Loucy (cell line): ENCODE measurements around the gene DUSP11.
"Not testable (repeated sequence)": the region's sequence is repeated elsewhere in the genome, so short reads cannot be mapped to it uniquely, and the experiment has no call there.

ENCODE experiments used
- H2AFZ ChIP-seq: fragments of 200-600 bp; sonication (generic); 2 replicates; pipeline ENCODE4 v1.6.0; 2016; ENCODE audit warnings: antibody characterized with exemption, mild to moderate bottlenecking, low read length, moderate library complexity
- H3F3A ChIP-seq: fragments of 200-600 bp; 2 replicates; pipeline ENCODE4 v1.6.0; 2016; ENCODE audit warnings: antibody characterized with exemption, low read depth, mild to moderate bottlenecking
- H3K27me3 ChIP-seq: fragments of 200-600 bp; sonication (generic); 2 replicates; pipeline ENCODE4 v1.6.1; 2014; ENCODE audit warnings: low read length, mild to moderate bottlenecking; ENCODE audit not compliant: insufficient read depth, poor library complexity, severe bottlenecking
- H3K36me3 ChIP-seq: fragments of 200-600 bp; sonication (generic); 2 replicates; pipeline ENCODE4 v1.6.1; 2016; ENCODE audit warnings: low read length; ENCODE audit not compliant: insufficient read depth
- H3K4me1 ChIP-seq: fragments of 200-600 bp; sonication (generic); 2 replicates; pipeline ENCODE4 v1.5.1; 2014; ENCODE audit warnings: low read length, mild to moderate bottlenecking; ENCODE audit not compliant: insufficient read depth, poor library complexity, severe bottlenecking
- H3K4me2 ChIP-seq: fragments of 200-600 bp; sonication (generic); 2 replicates; pipeline ENCODE4 v1.6.0; 2014; ENCODE audit warnings: antibody characterized with exemption, low read length, low read depth, mild to moderate bottlenecking; ENCODE audit not compliant: poor library complexity, severe bottlenecking
- H3K4me3 ChIP-seq: fragments of 200-600 bp; sonication (generic); 2 replicates; pipeline ENCODE4 v1.5.1; 2014; ENCODE audit warnings: low read length, mild to moderate bottlenecking, mixed read lengths; ENCODE audit not compliant: poor library complexity, severe bottlenecking
- H3K79me2 ChIP-seq: fragments of 200-600 bp; sonication (generic); 2 replicates; pipeline ENCODE4 v1.6.1; 2014; ENCODE audit warnings: low read length; ENCODE audit not compliant: insufficient read depth
- H3K9ac ChIP-seq: fragments of 200-600 bp; sonication (generic); 2 replicates; pipeline ENCODE4 v1.6.0; 2014; ENCODE audit warnings: mild to moderate bottlenecking, low read depth, low read length, moderate library complexity; ENCODE audit not compliant: poor library complexity, severe bottlenecking
- H3K9me2 ChIP-seq: fragments of 200-600 bp; sonication (generic); replicated peaks from 2 replicates; pipeline ENCODE4 v1.6.1; 2016; ENCODE audit warnings: low read depth, low read length, mixed read lengths
- H3K9me3 ChIP-seq: fragments of 200-600 bp; sonication (generic); 2 replicates; pipeline ENCODE4 v1.6.1; 2014; ENCODE audit warnings: mild to moderate bottlenecking, antibody characterized with exemption, low read length, low read depth; ENCODE audit not compliant: insufficient read depth
- H4K20me1 ChIP-seq: fragments of 200-600 bp; sonication (generic); 2 replicates; pipeline ENCODE4 v1.6.0; 2014; ENCODE audit warnings: antibody characterized with exemption, low read length, mild to moderate bottlenecking; ENCODE audit not compliant: insufficient read depth, poor library complexity, severe bottlenecking
- CTCF ChIP-seq: fragments of 200-600 bp; sonication (generic); conservative IDR thresholded peaks from 2 replicates; pipeline ENCODE4 v1.5.1; 2014; ENCODE audit warnings: mild to moderate bottlenecking, antibody characterized with exemption, low read length
- EZH2phosphoT487 ChIP-seq: fragments of 200-600 bp; IDR thresholded peaks from 2 replicates; pipeline ENCODE4 v1.6.1; 2018; ENCODE audit warnings: antibody characterized with exemption, mild to moderate bottlenecking, moderate library complexity, borderline replicate concordance

Gene DUSP11

GRCh38 chr2:73762571-73762970, 17.3 kb downstream of the DUSP11 start:
- Histone ChIP-seq H4K20me1 (no peaks in the 10 kb centered on the region), H3K9me3 (no peaks in the 10 kb centered on the region), H3K36me3 (peaks cover 76% of the 10 kb centered on the region), H3K9me2 (no peaks in the 10 kb centered on the region), H3K79me2 (no peaks in the 10 kb centered on the region), H3K4me2 (no peak overlapping the region), H3K9ac (no peak overlapping the region), H3F3A (no peaks in the 10 kb centered on the region), H3K27me3 (no peaks in the 10 kb centered on the region), H3K4me1 (no peaks in the 10 kb centered on the region), H2AFZ (no peak overlapping the region), H3K4me3 (no peak overlapping the region)
- TF ChIP-seq CTCF = no peak
- TF ChIP-seq EZH2phosphoT487 = no peak

GRCh38 chr2:73759904-73760303, 20.0 kb downstream of the DUSP11 start:
- TF ChIP-seq CTCF = no peak
- TF ChIP-seq EZH2phosphoT487 = no peak
- Histone ChIP-seq H3K9me3 (no peaks in the 10 kb centered on the region), H3K4me1 (no peaks in the 10 kb centered on the region), H3K4me3 (no peak overlapping the region), H3K27me3 (no peaks in the 10 kb centered on the region), H3K9ac (no peak overlapping the region), H3K79me2 (no peaks in the 10 kb centered on the region), H4K20me1 (no peaks in the 10 kb centered on the region), H3K9me2 (no peaks in the 10 kb centered on the region), H3K4me2 (no peak overlapping the region), H3K36me3 (peaks cover 68% of the 10 kb centered on the region; the same call in 1 of the 2 replicates), H3F3A (no peaks in the 10 kb centered on the region), H2AFZ (no peak overlapping the region)

- no peak overlapping the region for H3K9ac ChIP-seq
- TF ChIP-seq EZH2phosphoT487 (no peak), CTCF (no peak)
- no peaks in the 10 kb centered on the region for H3F3A ChIP-seq
- no peaks in the 10 kb centered on the region for H3K27me3 ChIP-seq
- H3K4me2 ChIP-seq = no peak overlapping the region
- H3K4me3 ChIP-seq = no peak overlapping the region
- H3K79me2 ChIP-seq = no peaks in the 10 kb centered on the region
- no peaks in the 10 kb centered on the region for H3K9me2 ChIP-seq
- H3K9me3 ChIP-seq = no peaks in the 10 kb centered on the region
- no peak overlapping the region for H2AFZ ChIP-seq
- peaks cover 62% of the 10 kb centered on the region; the same call in 1 of the 2 replicates for H3K36me3 ChIP-seq
- no peaks in the 10 kb centered on the region for H4K20me1 ChIP-seq
- no peaks in the 10 kb centered on the region for H3K4me1 ChIP-seq
Measured at GRCh38 chr2:73759285-73759764, 20.6 kb downstream of the DUSP11 start.

GRCh38 chr2:73754332-73754731, 25.6 kb downstream of the DUSP11 start:
- not testable (repeated sequence) for H3K9me2 ChIP-seq, H4K20me1 ChIP-seq, H2AFZ ChIP-seq, H3K9me3 ChIP-seq, H3F3A ChIP-seq, H3K4me1 ChIP-seq, H3K4me3 ChIP-seq, H3K79me2 ChIP-seq, H3K9ac ChIP-seq, H3K27me3 ChIP-seq, H3K4me2 ChIP-seq
- H3K36me3 ChIP-seq = peaks cover 20% of the 10 kb centered on the region; the same call in 1 of the 2 replicates
